ENCODE data around the gene TXK.
A peak's percentile ranks its signal among the peaks of the same experiment; 100 is the strongest.

Gene TXK

DNA sequence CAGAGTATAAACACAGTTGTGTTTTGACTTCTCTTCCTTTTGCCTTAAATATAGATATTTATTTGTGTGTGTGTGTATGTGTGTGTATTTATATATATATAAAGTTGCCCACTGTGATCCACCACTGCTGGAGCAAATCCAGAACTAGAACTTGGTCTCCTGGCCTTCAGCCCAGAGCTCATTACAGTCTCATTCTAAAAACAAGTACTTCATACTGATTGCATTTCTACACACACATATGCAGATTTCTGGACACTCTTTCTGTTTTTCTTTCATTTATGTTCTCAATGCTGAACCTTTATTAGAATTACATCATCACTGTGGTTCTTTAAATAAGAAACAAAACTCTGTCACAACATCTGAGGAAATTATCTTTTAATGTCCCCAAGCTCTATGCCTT lies 381 bp downstream of the TXK start:
- no peaks in the 10 kb centered on the region for H3K27me3 ChIP-seq (replicated peaks; ENCODE audit: control insufficient read depth, insufficient read depth, low read length)
- H3K9ac ChIP-seq (ENCODE audit: low read length), result no peak overlapping the region
- H3K4me1 ChIP-seq (ENCODE audit: control insufficient read depth, insufficient read depth, low read length), result peaks cover 4% of the 10 kb centered on the region
- H3K4me3 ChIP-seq (ENCODE audit: low read length), result no peak overlapping the region
- no peaks in the 10 kb centered on the region for H3K9me3 ChIP-seq (ENCODE audit: control insufficient read depth, low read length)
- DNase-seq (ENCODE audit: low read depth), result peak; percentile 57
- H3K36me3 ChIP-seq (ENCODE audit: control insufficient read depth, insufficient read depth, low read length, severe bottlenecking), result no peaks in the 10 kb centered on the region

DNA sequence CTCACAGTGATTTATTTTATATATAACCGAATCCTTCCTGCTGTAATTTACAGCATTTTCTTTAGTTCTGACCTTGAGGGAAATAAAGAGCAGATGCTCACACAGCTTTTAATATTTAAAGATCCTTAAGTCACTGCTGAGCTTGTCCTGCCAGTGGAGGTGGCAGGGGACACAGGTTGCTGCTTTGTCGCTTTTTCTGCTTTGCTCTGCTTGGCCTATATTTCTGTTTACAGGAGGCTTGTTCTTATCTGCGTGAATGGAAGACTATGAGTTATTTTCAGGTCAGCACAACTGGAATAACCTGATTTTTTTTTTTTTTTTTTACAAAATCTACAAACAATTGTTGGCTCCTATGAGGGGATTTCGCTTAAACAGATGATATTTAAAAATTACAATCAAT lies 2.3 kb downstream of the TXK start:
- no peaks in the 10 kb centered on the region for H3K36me3 ChIP-seq (ENCODE audit: control insufficient read depth, insufficient read depth, low read length, severe bottlenecking)
- H3K9me3 ChIP-seq (ENCODE audit: control insufficient read depth, low read length), result no peaks in the 10 kb centered on the region
- no peak overlapping the region for H3K4me3 ChIP-seq (ENCODE audit: low read length)
- no peak for DNase-seq (ENCODE audit: low read depth)
- no peaks in the 10 kb centered on the region for H3K27me3 ChIP-seq (replicated peaks; ENCODE audit: control insufficient read depth, insufficient read depth, low read length)
- H3K9ac ChIP-seq (ENCODE audit: low read length), result no peak overlapping the region
- H3K4me1 ChIP-seq (ENCODE audit: control insufficient read depth, insufficient read depth, low read length), result peaks cover 10% of the 10 kb centered on the region

DNA sequence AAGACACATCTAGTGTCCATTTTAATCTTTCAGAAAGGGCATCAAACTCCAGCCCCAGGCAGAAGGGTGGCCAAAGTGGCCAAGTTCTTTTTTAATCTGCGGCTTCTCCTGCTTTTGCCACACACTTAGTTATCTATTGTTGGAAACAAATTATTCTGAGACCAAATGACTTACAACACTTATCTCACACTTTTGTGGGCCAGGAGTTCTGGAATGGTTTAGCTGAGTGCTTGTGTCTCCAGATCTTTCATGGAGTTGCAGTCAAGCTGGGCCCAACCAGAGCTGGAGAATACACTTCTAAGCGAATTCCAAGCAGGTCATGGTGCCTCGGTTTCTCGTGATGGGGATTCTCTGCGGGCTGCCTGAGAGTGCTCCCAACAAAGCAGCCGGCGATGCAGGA lies 4.0 kb downstream of the TXK start:
- DNase-seq (ENCODE audit: low read depth), result no peak
- Histone ChIP-seq H3K27me3 (replicated peaks; ENCODE audit: control insufficient read depth, insufficient read depth, low read length) (no peaks in the 10 kb centered on the region), H3K9me3 (ENCODE audit: control insufficient read depth, low read length) (no peaks in the 10 kb centered on the region), H3K36me3 (ENCODE audit: control insufficient read depth, insufficient read depth, low read length, severe bottlenecking) (no peaks in the 10 kb centered on the region), H3K9ac (ENCODE audit: low read length) (no peak overlapping the region), H3K4me1 (ENCODE audit: control insufficient read depth, insufficient read depth, low read length) (peaks cover 10% of the 10 kb centered on the region), H3K4me3 (ENCODE audit: low read length) (no peak overlapping the region)

DNA sequence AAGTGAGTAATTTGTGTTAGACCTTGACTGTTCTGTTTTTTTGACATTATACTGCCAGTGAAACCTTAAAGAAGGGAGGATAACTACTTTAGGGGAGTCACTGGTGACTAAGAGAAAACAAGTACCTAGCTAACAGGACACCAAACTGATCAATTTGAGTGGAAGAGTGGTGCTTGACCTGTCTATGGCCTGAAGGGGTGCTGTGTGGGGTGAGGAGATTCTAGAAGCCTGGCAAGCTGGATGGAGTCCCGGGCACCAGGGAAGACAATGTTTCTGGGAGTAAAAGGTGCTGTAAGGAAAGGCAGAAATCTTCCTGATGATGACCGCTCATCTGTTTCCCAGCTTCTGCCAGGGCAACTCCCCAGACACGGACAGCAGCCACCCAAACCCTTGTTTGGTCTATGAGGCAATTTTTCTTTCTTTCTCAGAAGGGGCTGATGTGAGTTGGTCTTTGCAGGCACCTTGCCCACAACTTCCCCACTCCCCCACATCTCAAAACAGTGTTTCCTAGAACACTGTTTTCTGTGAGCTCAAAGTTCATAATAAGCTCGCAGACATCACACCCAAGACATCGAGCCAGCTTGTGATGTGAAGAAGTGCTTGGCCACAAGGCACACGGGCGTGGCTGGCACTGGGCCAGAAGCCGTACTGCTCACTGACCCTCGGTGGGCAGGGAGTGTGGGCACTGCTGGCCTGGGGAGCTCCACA lies 4.6 kb downstream of the TXK start:
- H3K36me3 ChIP-seq (ENCODE audit: control insufficient read depth, insufficient read depth, low read length, severe bottlenecking), result no peaks in the 10 kb centered on the region
- no peaks in the 10 kb centered on the region for H3K27me3 ChIP-seq (replicated peaks; ENCODE audit: control insufficient read depth, insufficient read depth, low read length)
- peaks cover 10% of the 10 kb centered on the region for H3K4me1 ChIP-seq (ENCODE audit: control insufficient read depth, insufficient read depth, low read length)
- no peak overlapping the region for H3K9ac ChIP-seq (ENCODE audit: low read length)
- no peak for DNase-seq (ENCODE audit: low read depth)
- H3K4me3 ChIP-seq (ENCODE audit: low read length), result no peak overlapping the region
- no peaks in the 10 kb centered on the region for H3K9me3 ChIP-seq (ENCODE audit: control insufficient read depth, low read length)

DNA sequence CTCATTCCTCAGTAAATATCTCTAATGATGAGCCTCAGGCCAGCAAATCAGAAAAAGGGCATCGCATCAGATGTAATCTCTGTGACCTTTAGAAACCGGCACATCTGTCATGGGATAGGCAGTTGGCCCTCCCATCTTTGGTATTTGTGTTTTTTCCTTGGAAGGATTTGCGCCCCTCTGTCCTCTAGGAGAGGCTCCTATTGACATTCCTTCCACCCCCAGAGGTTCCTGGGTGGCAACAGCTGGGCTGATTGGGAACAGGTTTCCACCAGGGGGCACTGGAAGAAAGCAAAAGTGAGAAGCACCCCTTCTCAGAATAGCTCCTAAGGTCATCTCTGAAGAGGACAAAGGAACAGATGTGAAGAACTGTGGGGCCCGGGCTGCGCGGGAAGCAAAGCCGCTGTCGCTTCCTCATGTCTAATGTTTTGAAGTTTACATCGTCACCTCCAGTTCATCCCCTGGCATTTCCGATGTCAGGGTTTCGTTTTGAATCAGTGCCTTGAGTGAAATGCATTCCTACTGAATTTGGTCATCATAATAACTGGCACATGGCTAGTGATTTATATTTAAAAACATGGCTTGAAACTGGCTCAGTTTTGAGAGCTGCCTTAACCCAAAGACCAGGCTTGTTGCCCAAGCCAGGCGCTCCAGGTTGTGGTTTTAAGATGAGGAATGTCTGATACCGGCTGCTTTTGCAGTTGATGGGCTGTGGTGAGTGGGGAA lies 6.2 kb downstream of the TXK start:
- H3K9ac ChIP-seq (ENCODE audit: low read length), result no peak overlapping the region
- peak overlapping the region; percentile 67 for H3K4me3 ChIP-seq (ENCODE audit: low read length)
- peak; percentile 90 for DNase-seq (ENCODE audit: low read depth)
- no peaks in the 10 kb centered on the region for H3K27me3 ChIP-seq (replicated peaks; ENCODE audit: control insufficient read depth, insufficient read depth, low read length)
- no peaks in the 10 kb centered on the region for H3K36me3 ChIP-seq (ENCODE audit: control insufficient read depth, insufficient read depth, low read length, severe bottlenecking)
- peaks cover 6% of the 10 kb centered on the region for H3K4me1 ChIP-seq (ENCODE audit: control insufficient read depth, insufficient read depth, low read length)
- H3K9me3 ChIP-seq (ENCODE audit: control insufficient read depth, low read length), result no peaks in the 10 kb centered on the region

DNA sequence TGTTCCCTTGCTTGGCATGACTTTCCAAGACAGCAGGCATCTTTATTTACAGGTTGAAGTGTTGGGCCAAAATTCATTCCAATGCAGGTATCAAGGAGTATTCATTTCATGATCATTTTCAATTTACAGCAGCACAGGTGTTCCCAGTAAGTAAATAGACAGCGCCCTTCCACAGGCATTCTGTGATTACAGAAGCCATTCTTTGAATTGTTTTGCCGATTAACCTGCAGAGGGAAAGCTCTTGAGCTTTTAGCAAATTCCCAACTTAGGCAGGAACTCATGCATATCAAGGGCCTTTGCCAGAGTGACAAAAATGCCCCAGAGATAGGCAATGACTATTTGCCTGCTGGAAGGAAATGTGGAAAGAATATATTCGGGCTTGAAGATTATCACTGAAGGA lies 6.8 kb downstream of the TXK start:
- Histone ChIP-seq H3K9ac (ENCODE audit: low read length) (no peak overlapping the region), H3K4me3 (ENCODE audit: low read length) (no peak overlapping the region), H3K27me3 (replicated peaks; ENCODE audit: control insufficient read depth, insufficient read depth, low read length) (no peaks in the 10 kb centered on the region), H3K9me3 (ENCODE audit: control insufficient read depth, low read length) (no peaks in the 10 kb centered on the region), H3K36me3 (ENCODE audit: control insufficient read depth, insufficient read depth, low read length, severe bottlenecking) (no peaks in the 10 kb centered on the region), H3K4me1 (ENCODE audit: control insufficient read depth, insufficient read depth, low read length) (peaks cover 6% of the 10 kb centered on the region)
- no peak for DNase-seq (ENCODE audit: low read depth)

DNA sequence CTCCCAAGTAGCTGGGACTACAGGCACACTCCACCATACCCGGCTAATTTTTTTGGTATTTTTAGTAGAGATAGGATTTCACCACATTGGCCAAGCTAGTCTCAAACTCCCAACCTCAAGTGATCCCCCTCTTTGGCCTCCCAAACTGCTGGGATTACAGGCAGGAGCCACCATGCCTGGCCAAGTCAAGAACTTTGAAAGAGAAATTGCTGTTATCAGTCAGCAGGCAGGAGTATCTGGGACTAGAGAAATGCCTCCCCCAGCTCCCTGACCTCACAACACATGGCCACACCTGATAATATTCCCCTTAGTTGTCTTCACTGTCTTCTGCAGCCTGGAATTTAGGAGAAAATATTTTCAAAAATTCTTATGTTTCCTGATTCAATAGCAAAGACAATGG lies 7.4 kb downstream of the TXK start:
- Histone ChIP-seq H3K27me3 (replicated peaks; ENCODE audit: control insufficient read depth, insufficient read depth, low read length) (no peaks in the 10 kb centered on the region), H3K4me1 (ENCODE audit: control insufficient read depth, insufficient read depth, low read length) (peaks cover 6% of the 10 kb centered on the region), H3K9ac (ENCODE audit: low read length) (no peak overlapping the region), H3K4me3 (ENCODE audit: low read length) (no peak overlapping the region), H3K36me3 (ENCODE audit: control insufficient read depth, insufficient read depth, low read length, severe bottlenecking) (no peaks in the 10 kb centered on the region), H3K9me3 (ENCODE audit: control insufficient read depth, low read length) (no peaks in the 10 kb centered on the region)
- DNase-seq (ENCODE audit: low read depth), result no peak

DNA sequence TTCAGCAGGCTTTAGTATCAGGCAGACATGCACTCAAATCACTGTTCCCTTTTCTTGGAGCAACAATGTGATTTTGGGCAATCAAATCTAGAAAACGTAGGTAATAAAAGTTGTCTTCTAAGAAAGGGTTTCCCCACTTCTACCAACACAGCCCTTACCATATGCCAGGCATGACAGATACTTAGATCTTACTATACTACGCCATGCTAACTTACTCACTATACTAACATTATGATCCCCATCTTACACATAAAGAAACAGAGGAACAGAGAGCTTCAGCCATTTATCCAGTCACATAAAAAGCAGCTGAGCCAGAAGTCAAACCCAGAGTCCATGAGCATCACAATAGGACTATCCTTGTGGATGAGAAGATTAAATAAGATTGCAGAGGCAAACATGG lies 9.2 kb downstream of the TXK start:
- no peak overlapping the region for H3K4me3 ChIP-seq (ENCODE audit: low read length)
- peaks cover 6% of the 10 kb centered on the region for H3K4me1 ChIP-seq (ENCODE audit: control insufficient read depth, insufficient read depth, low read length)
- H3K27me3 ChIP-seq (replicated peaks; ENCODE audit: control insufficient read depth, insufficient read depth, low read length), result no peaks in the 10 kb centered on the region
- no peaks in the 10 kb centered on the region for H3K9me3 ChIP-seq (ENCODE audit: control insufficient read depth, low read length)
- no peak overlapping the region for H3K9ac ChIP-seq (ENCODE audit: low read length)
- DNase-seq (ENCODE audit: low read depth), result no peak
- H3K36me3 ChIP-seq (ENCODE audit: control insufficient read depth, insufficient read depth, low read length, severe bottlenecking), result no peaks in the 10 kb centered on the region

DNA sequence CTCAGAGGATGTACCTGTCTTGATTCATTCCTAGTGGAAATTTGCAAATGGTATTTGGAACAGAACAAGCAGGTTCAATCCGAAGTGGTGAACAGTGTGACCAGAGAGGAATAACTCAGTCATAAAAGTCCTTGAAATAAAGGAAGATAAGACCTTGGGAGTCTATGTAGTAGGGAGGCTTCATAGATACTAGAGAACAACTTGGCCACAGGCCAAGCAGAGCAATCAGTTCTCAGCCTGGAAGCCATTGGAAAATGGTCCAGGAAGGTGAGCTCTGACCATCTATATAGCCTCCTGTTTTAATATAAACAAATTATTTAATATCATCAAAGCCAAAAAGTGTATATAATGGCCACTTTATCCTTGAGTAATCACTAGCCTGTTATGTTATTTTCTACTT lies 11.3 kb downstream of the TXK start:
- no peak for DNase-seq (ENCODE audit: low read depth)
- Histone ChIP-seq H3K4me3 (ENCODE audit: low read length) (no peak overlapping the region), H3K27me3 (replicated peaks; ENCODE audit: control insufficient read depth, insufficient read depth, low read length) (peaks cover 4% of the 10 kb centered on the region), H3K36me3 (ENCODE audit: control insufficient read depth, insufficient read depth, low read length, severe bottlenecking) (no peaks in the 10 kb centered on the region), H3K9ac (ENCODE audit: low read length) (no peak overlapping the region), H3K9me3 (ENCODE audit: control insufficient read depth, low read length) (no peaks in the 10 kb centered on the region), H3K4me1 (ENCODE audit: control insufficient read depth, insufficient read depth, low read length) (peaks cover 4% of the 10 kb centered on the region)

DNA sequence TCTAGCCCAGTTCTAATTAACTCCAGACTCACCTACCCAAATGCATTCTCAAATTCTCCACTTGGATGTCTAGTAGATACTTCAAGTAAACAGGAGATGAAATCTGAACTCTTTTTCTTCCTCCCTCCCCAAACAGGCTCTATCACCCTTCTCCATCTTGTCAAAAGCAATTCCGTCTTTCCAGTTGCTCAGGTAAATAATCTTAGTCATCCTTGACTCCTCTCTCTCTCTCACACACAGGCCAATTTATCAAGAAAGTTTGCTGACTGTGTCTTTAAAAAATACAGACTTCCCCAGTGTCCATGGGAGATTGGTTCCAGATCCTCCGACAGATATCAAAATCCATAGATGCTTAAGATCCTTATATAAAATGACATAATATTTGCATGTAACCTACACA lies 12.9 kb downstream of the TXK start:
- DNase-seq (ENCODE audit: low read depth), result no peak
- H3K9ac ChIP-seq (ENCODE audit: low read length), result no peak overlapping the region
- peaks cover 4% of the 10 kb centered on the region for H3K27me3 ChIP-seq (replicated peaks; ENCODE audit: control insufficient read depth, insufficient read depth, low read length)
- H3K9me3 ChIP-seq (ENCODE audit: control insufficient read depth, low read length), result no peaks in the 10 kb centered on the region
- H3K36me3 ChIP-seq (ENCODE audit: control insufficient read depth, insufficient read depth, low read length, severe bottlenecking), result no peaks in the 10 kb centered on the region
- no peak overlapping the region for H3K4me3 ChIP-seq (ENCODE audit: low read length)
- H3K4me1 ChIP-seq (ENCODE audit: control insufficient read depth, insufficient read depth, low read length), result no peaks in the 10 kb centered on the region

DNA sequence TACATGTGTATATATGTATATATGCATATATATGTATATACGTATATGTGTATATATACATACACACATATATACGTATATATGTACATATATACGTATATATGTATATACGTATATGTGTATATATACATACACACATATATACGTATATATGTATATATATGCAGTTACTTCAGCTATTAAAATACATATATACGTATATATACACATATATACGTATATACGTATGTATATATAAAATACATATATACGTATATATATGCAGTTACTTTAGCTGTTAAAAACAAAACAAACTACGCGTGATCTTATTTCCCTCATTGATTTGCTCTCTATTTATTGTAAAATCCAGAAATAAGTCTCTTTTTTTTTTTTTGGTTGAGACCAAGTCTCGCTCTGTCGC lies 13.9 kb downstream of the TXK start:
- Histone ChIP-seq H3K4me3 (ENCODE audit: low read length) (no peak overlapping the region), H3K9ac (ENCODE audit: low read length) (no peak overlapping the region), H3K4me1 (ENCODE audit: control insufficient read depth, insufficient read depth, low read length) (no peaks in the 10 kb centered on the region), H3K9me3 (ENCODE audit: control insufficient read depth, low read length) (no peaks in the 10 kb centered on the region), H3K36me3 (ENCODE audit: control insufficient read depth, insufficient read depth, low read length, severe bottlenecking) (no peaks in the 10 kb centered on the region), H3K27me3 (replicated peaks; ENCODE audit: control insufficient read depth, insufficient read depth, low read length) (peaks cover 4% of the 10 kb centered on the region)
- DNase-seq (ENCODE audit: low read depth), result no peak

DNA sequence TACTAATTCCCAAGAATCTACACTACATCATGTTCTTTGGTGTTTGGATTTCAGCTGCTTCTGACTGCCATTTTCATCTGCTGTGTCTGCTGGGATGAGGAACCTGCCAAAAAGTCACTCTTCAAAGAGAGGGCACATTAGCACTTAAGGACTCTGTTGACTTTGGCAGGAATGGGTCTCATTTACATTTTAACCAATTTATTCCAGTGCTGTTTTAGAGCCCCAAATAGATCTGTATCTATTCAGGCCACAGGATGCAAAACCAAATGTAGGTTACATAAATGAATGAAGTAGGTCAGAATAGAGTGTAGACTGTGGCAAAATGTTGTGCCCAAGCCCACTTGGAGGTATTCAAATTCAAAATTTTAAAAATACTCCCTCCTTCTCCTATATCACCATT lies 14.4 kb downstream of the TXK start:
- no peak for DNase-seq (ENCODE audit: low read depth)
- no peak overlapping the region for H3K4me3 ChIP-seq (ENCODE audit: low read length)
- no peaks in the 10 kb centered on the region for H3K9me3 ChIP-seq (ENCODE audit: control insufficient read depth, low read length)
- peaks cover 4% of the 10 kb centered on the region for H3K27me3 ChIP-seq (replicated peaks; ENCODE audit: control insufficient read depth, insufficient read depth, low read length)
- no peak overlapping the region for H3K9ac ChIP-seq (ENCODE audit: low read length)
- no peaks in the 10 kb centered on the region for H3K36me3 ChIP-seq (ENCODE audit: control insufficient read depth, insufficient read depth, low read length, severe bottlenecking)
- no peaks in the 10 kb centered on the region for H3K4me1 ChIP-seq (ENCODE audit: control insufficient read depth, insufficient read depth, low read length)
